ENCODE results near the gene CSNK1E.

Gene CSNK1E

DNA sequence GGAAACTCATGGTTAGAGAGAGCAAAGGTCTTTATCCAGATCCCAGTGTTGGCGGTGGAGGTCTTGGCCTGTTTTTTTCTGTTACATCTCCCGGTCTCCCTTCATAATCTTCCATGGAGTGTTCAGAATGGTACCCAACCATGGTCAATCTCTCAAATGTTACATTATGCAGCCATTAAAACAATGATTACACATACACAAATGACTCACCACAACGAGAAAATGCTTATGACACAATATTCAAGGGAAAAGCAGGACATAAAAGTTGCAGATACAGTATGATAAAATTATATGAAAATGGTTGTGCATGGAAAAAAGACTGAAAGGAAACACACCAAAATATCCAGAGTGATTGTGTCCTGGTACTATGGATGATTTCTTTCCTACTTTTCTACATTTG, 17.8 kb upstream of the CSNK1E start:
- TF ChIP-seq TAF1 (IDR thresholded peaks at IDR 0.05; ENCODE audit: borderline replicate concordance, insufficient read depth, low read length) (no peak), POLR2AphosphoS5 (IDR thresholded peaks at IDR 0.05; ENCODE audit: low read depth, low read length) (no peak), FOXP2 (optimal IDR thresholded peaks at IDR 0.05; ENCODE audit: borderline replicate concordance, extremely low read depth, extremely low read length, insufficient read depth) (no peak), SIN3A (IDR thresholded peaks at IDR 0.05; ENCODE audit: borderline replicate concordance, insufficient read depth, low read length) (no peak)
- TF ChIP-seq, protein P1, sequence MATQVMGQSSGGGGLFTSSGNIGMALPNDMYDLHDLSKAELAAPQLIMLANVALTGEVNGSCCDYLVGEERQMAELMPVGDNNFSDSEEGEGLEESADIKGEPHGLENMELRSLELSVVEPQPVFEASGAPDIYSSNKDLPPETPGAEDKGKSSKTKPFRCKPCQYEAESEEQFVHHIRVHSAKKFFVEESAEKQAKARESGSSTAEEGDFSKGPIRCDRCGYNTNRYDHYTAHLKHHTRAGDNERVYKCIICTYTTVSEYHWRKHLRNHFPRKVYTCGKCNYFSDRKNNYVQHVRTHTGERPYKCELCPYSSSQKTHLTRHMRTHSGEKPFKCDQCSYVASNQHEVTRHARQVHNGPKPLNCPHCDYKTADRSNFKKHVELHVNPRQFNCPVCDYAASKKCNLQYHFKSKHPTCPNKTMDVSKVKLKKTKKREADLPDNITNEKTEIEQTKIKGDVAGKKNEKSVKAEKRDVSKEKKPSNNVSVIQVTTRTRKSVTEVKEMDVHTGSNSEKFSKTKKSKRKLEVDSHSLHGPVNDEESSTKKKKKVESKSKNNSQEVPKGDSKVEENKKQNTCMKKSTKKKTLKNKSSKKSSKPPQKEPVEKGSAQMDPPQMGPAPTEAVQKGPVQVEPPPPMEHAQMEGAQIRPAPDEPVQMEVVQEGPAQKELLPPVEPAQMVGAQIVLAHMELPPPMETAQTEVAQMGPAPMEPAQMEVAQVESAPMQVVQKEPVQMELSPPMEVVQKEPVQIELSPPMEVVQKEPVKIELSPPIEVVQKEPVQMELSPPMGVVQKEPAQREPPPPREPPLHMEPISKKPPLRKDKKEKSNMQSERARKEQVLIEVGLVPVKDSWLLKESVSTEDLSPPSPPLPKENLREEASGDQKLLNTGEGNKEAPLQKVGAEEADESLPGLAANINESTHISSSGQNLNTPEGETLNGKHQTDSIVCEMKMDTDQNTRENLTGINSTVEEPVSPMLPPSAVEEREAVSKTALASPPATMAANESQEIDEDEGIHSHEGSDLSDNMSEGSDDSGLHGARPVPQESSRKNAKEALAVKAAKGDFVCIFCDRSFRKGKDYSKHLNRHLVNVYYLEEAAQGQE (IDR thresholded peaks at IDR 0.05; ENCODE audit: insufficient read depth in 1 of 2, low read depth in 2 of 2, low read length in 2 of 2) = no peak

DNA sequence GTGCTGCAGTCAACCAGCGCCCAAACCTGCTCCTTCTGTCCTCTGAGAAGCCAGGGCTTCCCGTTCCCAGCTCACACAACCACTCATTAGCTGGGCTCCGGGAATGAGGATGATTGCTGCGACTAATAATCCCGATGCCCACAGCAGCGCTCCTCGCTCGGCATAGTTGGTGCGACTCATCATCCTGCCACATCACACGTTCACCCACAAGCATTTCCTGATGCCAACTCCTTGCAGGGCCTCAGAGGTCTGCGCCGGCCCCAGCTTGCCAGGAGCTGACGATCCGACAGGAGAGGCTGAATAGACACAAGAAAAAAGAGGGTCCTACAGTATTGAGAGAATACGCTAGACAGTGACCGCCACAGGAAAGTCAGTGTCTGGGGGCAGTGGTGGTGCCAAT, 10.6 kb upstream of the CSNK1E start:
- TF ChIP-seq TAF1 (IDR thresholded peaks at IDR 0.05; ENCODE audit: borderline replicate concordance, insufficient read depth, low read length) (no peak), FOXP2 (optimal IDR thresholded peaks at IDR 0.05; ENCODE audit: borderline replicate concordance, extremely low read depth, extremely low read length, insufficient read depth) (no peak), SIN3A (IDR thresholded peaks at IDR 0.05; ENCODE audit: borderline replicate concordance, insufficient read depth, low read length) (no peak)
- TF ChIP-seq, protein P1 (IDR thresholded peaks at IDR 0.05; ENCODE audit: insufficient read depth in 1 of 2, low read depth in 2 of 2, low read length in 2 of 2) = no peak

DNA sequence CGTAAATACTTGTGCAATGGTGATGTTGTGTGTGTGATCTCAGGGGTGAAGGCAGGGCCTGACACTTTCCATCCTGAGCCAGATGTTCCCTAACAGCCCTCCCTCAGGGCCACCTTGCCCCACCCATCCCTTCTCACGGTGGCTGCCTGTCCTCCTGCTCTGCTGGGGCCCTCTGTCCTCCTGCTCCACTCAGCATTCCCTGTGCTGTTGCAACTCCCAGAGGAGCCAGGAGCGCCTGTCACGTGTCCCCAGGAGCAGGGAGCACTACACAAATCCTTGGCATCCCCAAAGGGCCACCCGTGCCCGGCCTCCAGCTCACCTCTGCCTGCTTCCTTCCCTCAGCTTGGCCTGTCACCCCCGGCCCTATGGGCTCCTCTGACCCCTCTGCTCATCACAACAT, 10.2 kb upstream of the CSNK1E start:
- TF ChIP-seq TAF1 (IDR thresholded peaks at IDR 0.05; ENCODE audit: borderline replicate concordance, insufficient read depth, low read length) = no peak
- TF ChIP-seq, protein P1 (IDR thresholded peaks at IDR 0.05; ENCODE audit: insufficient read depth in 1 of 2, low read depth in 2 of 2, low read length in 2 of 2) = no peak
- no peak for TF ChIP-seq SIN3A (IDR thresholded peaks at IDR 0.05; ENCODE audit: borderline replicate concordance, insufficient read depth, low read length)
- TF ChIP-seq POLR2AphosphoS5 (IDR thresholded peaks at IDR 0.05; ENCODE audit: low read depth, low read length) = no peak
- TF ChIP-seq FOXP2 (optimal IDR thresholded peaks at IDR 0.05; ENCODE audit: borderline replicate concordance, extremely low read depth, extremely low read length, insufficient read depth) = no peak

DNA sequence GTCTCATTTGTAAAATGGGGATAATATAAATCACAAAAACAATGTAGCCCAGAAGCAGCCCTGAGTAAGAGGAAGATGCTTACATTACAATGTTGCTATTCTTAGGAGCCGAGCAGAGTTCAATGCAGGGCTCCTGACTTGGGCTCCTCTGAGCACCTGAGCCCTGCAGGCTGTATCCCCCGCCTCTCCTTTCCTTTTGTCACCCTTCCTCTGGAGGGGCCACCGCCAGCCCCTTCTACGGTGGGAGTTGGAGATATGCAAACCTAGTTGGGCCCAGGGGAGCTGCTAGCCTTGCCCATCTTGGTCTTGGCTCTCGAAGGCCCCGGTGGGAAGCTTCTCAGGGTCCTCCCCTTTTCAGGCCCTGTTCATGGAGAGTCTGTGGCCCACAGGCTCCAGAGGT, 8.4 kb upstream of the CSNK1E start:
- TF ChIP-seq POLR2AphosphoS5 (IDR thresholded peaks at IDR 0.05; ENCODE audit: low read depth, low read length) (no peak), SIN3A (IDR thresholded peaks at IDR 0.05; ENCODE audit: borderline replicate concordance, insufficient read depth, low read length) (no peak), FOXP2 (optimal IDR thresholded peaks at IDR 0.05; ENCODE audit: borderline replicate concordance, extremely low read depth, extremely low read length, insufficient read depth) (no peak), TAF1 (IDR thresholded peaks at IDR 0.05; ENCODE audit: borderline replicate concordance, insufficient read depth, low read length) (no peak)
- TF ChIP-seq, protein P1 (IDR thresholded peaks at IDR 0.05; ENCODE audit: insufficient read depth in 1 of 2, low read depth in 2 of 2, low read length in 2 of 2) = no peak

All from PFSK-1 (cell line).